Stomach (tissue), 9 donors: ENCODE data around the gene MT1M. TPM values are rescaled to one million over a fixed set of nuclear protein-coding genes. Genes with fewer than 3 reads are reported as not detected.

Experiments used
- DNase-seq, 2 donors: peaks; one replicate each; pipeline versions ENCODE4 v3.0.0 to v3.0.0-alpha.2; 2013 to 2019
- H3K27ac ChIP-seq, 5 donors: fragments of 200-600 bp in 4 of 5; sonication (generic) in 4 of 5; one replicate each; pipeline ENCODE4 v1.5.1; 2013 to 2019; ENCODE audit warnings: mild to moderate bottlenecking in 1 of 5, moderate library complexity in 1 of 5
- H3K27me3 ChIP-seq, 3 donors: fragments of 200-600 bp; sonication (generic); one replicate each; pipeline ENCODE4 v1.5.1; 2017 to 2019; ENCODE audit warnings: mixed run types in 1 of 3
- H3K36me3 ChIP-seq, 4 donors: fragments of 200-600 bp; sonication (generic); 1 replicate in 3 of 4; 2 replicates in 1 of 4; pipeline ENCODE4 v1.5.1; 2016 to 2019
- H3K4me1 ChIP-seq, 4 donors: fragments of 200-600 bp; sonication (generic); one replicate each; pipeline ENCODE4 v1.5.1; 2016 to 2019
- H3K4me3 ChIP-seq, 4 donors: fragments of 200-600 bp; sonication (generic) in 3 of 4; one replicate each; pipeline ENCODE4 v1.5.1; 2016 to 2019; ENCODE audit warnings: mild to moderate bottlenecking in 1 of 4
- H3K9me3 ChIP-seq, 4 donors: fragments of 200-600 bp; sonication (generic); one replicate each; pipeline ENCODE4 v1.5.1; 2016 to 2019
- CTCF ChIP-seq, 7 experiments: fragments of 450-650 bp in 4 of 7; fragments of 200-600 bp in 3 of 7; sonication (generic) in 3 of 7; IDR thresholded peaks; one replicate each; pipeline ENCODE4 v1.5.1; 2016 to 2019; ENCODE audit warnings: antibody characterized with exemption in 7 of 7, control low read depth in 2 of 7, mild to moderate bottlenecking in 1 of 7
- EP300 ChIP-seq: sonication (generic); formaldehyde crosslinking; IDR thresholded peaks from one replicate; pipeline ENCODE4 v1.6.1; 2017; ENCODE audit warnings: antibody characterized with exemption
- POLR2A ChIP-seq, 4 donors: fragments of 450-650 bp; IDR thresholded peaks; one replicate each; pipeline ENCODE4 v1.6.1; 2016; ENCODE audit warnings: antibody characterized with exemption in 4 of 4, control low read depth in 2 of 4, mild to moderate bottlenecking in 1 of 4, moderate library complexity in 1 of 4
- POLR2AphosphoS5 ChIP-seq, 3 donors: sonication (generic); formaldehyde crosslinking; IDR thresholded peaks; one replicate each; pipeline ENCODE4 v1.6.1; 2016; ENCODE audit warnings: antibody characterized with exemption in 3 of 3
- WGBS, 5 donors: extraction: QIAGEN DNeasy Blood & Tissue Kit in 3 of 5; methylation state at CpG; one replicate each; pipeline versions ENCODE4 v1.1.5 to v1.1.7; 2013 to 2018; 5-methylcytosine and 5-hydroxymethylcytosine counted together
- intact Hi-C: fragments of 100-400 bp; cut with DNase I; formaldehyde crosslinking; loops from one replicate; pipeline ENCODE4 v1.15.1; 2023; ENCODE audit warnings: low total_unique reads
- polyA plus RNA-seq, 3 donors: library from polyadenylated mRNA; stranded (reverse); fragments of 200-250 nt; gene quantifications; one replicate each; pipeline ENCODE4 v1.2.3, GENCODE V29; 2013
- total RNA-seq, 5 donors: library from RNA; depleted of rRNA; stranded (reverse); fragments of >200 nt; gene quantifications; one replicate each; pipeline versions ENCODE4 v1.1.0 to v1.2.3, GENCODE V29; 2014 to 2016
- donor health status: healthy with polysubstance abuse.
- donor health status: Bipolar disorder and iron deficiency.
- donor health status: healthy.

Gene MT1M
- total and polyA plus RNA-seq, 8 donors, result 5.2 to 155 (median 57.4) TPM; not detected in 1

- peak overlapping the region; percentile 34 to 96 (median 92) for H3K27ac ChIP-seq
- intact Hi-C loops, result no loop called here
- no peak overlapping the region for H3K4me3 ChIP-seq
- H3K27me3 ChIP-seq, result peaks cover 0 to 4% (median 0%) of the 10 kb centered on the region in 3 donors
- WGBS, 5 donors, result 75 to 100% (median 97%) methylated on average over 1 of the region's 1 CpG
- DNase-seq, result no peak
- H3K36me3 ChIP-seq, result no peaks in the 10 kb centered on the region
- no peaks in the 10 kb centered on the region for H3K9me3 ChIP-seq
- H3K4me1 ChIP-seq, result peaks cover 24 to 43% (median 36%) of the 10 kb centered on the region in 4 donors
- no peak for TF ChIP-seq EP300
- TF ChIP-seq POLR2A (IDR thresholded peaks at IDR 0.05), result no peak
- no peak for TF ChIP-seq CTCF (IDR thresholded peaks at IDR 0.05)
- TF ChIP-seq POLR2AphosphoS5 (IDR thresholded peaks at IDR 0.05), result no peak
These were observed 27.0 kb upstream of the MT1M start for GRCh38 chr16:56605475-56605874.

GRCh38 chr16:56606071-56606475 is 26.4 kb upstream of the MT1M start:
- peaks cover 0 to 4% (median 0%) of the 10 kb centered on the region in 3 donors for H3K27me3 ChIP-seq
- TF ChIP-seq POLR2A (IDR thresholded peaks at IDR 0.05) (no peak), EP300 (no peak), CTCF (IDR thresholded peaks at IDR 0.05) (no peak), POLR2AphosphoS5 (IDR thresholded peaks at IDR 0.05) (no peak)
- H3K36me3 ChIP-seq, result no peaks in the 10 kb centered on the region
- peak overlapping the region; percentile 88 to 96 (median 92) for H3K27ac ChIP-seq
- peaks cover 28 to 49% (median 42%) of the 10 kb centered on the region in 4 donors for H3K4me1 ChIP-seq
- no peaks in the 10 kb centered on the region for H3K9me3 ChIP-seq
- no peak overlapping the region for H3K4me3 ChIP-seq
- intact Hi-C loops, result no loop called here
- DNase-seq, result no peak
- WGBS, 5 donors, result 66 to 82% (median 70%) methylated on average over 3 of the region's 3 CpGs

- Histone ChIP-seq H3K36me3 (no peaks in the 10 kb centered on the region), H3K4me1 (peaks cover 33 to 54% (median 47%) of the 10 kb centered on the region in 4 donors), H3K27ac (peak overlapping the region; percentile 88 to 96 (median 92)), H3K9me3 (no peaks in the 10 kb centered on the region), H3K4me3 (peak overlapping the region in 1 of 4 donors; percentile 14), H3K27me3 (peaks cover 0 to 2% (median 0%) of the 10 kb centered on the region in 3 donors)
- intact Hi-C loops, result no loop called here
- DNase-seq, result peak in 1 of 2 donors; percentile 64
- 37 to 55% (median 40%) methylated on average over 8 of the region's 8 CpGs for WGBS, 5 donors
- TF ChIP-seq POLR2AphosphoS5 (IDR thresholded peaks at IDR 0.05) (peak in 2 of 3 donors; percentile 50 to 55), EP300 (no peak)
These were observed 25.9 kb upstream of the MT1M start for GRCh38 chr16:56606476-56607108.

- Histone ChIP-seq H3K27me3 (no peaks in the 10 kb centered on the region), H3K36me3 (no peaks in the 10 kb centered on the region), H3K4me1 (peaks cover 35 to 57% (median 51%) of the 10 kb centered on the region in 4 donors), H3K27ac (peak overlapping the region; percentile 88 to 96 (median 92)), H3K4me3 (peak overlapping the region in 1 of 4 donors; percentile 14), H3K9me3 (no peaks in the 10 kb centered on the region)
- DNase-seq, result peak; percentile 62 to 85
- peak; percentile 99 for TF ChIP-seq EP300
- TF ChIP-seq CTCF (IDR thresholded peaks at IDR 0.05), result no peak
- no peak for TF ChIP-seq POLR2A (IDR thresholded peaks at IDR 0.05)
- peak; percentile 82 to 98 (median 95) for TF ChIP-seq POLR2AphosphoS5 (IDR thresholded peaks at IDR 0.05)
- intact Hi-C loops, result no loop called here
- WGBS, 5 donors, result 34 to 48% (median 43%) methylated on average over 12 to 14 of the region's 14 CpGs
These were observed 25.3 kb upstream of the MT1M start for GRCh38 chr16:56607109-56607618.

- intact Hi-C loops, result no loop called here
- DNase-seq, result no peak
- H3K27ac ChIP-seq, result peak overlapping the region; percentile 88 to 96 (median 92)
- 64 to 80% (median 69%) methylated on average over 2 of the region's 2 CpGs for WGBS, 5 donors
- peak overlapping the region; percentile 58 to 78 (median 66) for H3K4me3 ChIP-seq
- H3K36me3 ChIP-seq, result no peaks in the 10 kb centered on the region
- TF ChIP-seq EP300 (no peak), POLR2AphosphoS5 (IDR thresholded peaks at IDR 0.05) (no peak), POLR2A (IDR thresholded peaks at IDR 0.05) (no peak), CTCF (IDR thresholded peaks at IDR 0.05) (no peak)
- H3K27me3 ChIP-seq, result no peaks in the 10 kb centered on the region
- H3K9me3 ChIP-seq, result no peaks in the 10 kb centered on the region
- H3K4me1 ChIP-seq, result peaks cover 35 to 57% (median 51%) of the 10 kb centered on the region in 4 donors
These were observed 24.8 kb upstream of the MT1M start for GRCh38 chr16:56607675-56608042.
